Measurements from ENCODE around the gene CSDE1. TPM values are rescaled to one million over a fixed set of nuclear protein-coding genes. Genes with fewer than 3 reads are reported as not detected.

Gene CSDE1
- total RNA-seq, 2 donors from 2014 or later = 396 to 464 TPM

DNA sequence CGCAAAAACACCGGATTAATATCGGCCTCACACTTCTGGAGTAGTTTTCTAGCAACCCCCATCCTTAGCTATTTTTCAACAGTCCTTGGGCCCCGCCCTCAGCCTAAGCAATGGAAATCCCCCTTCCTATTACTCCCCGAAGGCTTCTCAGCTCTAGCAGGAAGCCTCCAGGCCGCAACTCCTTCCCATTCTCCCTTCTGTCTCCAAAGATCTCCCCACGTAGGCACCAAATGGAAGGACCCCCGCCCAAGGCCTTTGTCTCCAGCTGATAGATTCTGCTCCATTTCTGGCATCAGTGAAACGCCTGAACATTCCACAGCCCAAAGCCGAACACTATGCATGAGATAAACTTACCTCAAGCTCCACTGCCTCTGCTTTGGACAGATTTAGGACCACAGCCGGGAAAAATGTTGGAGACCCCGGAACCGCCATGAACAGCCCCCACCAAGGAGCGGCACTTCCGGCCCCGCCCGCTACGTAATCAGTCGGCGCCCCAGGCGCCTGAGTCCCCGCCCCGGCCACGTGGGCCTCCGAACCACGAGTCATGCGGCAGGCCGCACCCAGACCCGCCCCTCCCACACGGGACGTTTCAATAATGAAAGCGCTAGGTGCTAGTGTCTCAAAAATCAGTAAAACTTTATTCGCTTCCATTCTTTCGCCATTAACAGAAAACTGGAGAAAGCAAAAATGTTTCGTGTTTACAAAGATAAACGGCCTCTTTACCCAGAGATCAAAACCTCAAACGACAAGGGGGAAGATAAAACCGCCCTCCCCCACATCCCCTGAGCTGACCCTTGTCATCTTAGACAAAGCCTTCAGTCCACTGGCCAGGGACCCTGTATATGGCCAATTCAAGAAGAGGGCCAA lies 41.2 kb downstream of the CSDE1 start, which contains the start of gene NRAS:
NRAS (minus strand) TSS at position 468 of the 867 bp plus-strand sequence. CDS start 611 bp downstream, outside the sequence.
- intact Hi-C loops (cut with DNase I, micrococcal nuclease) = no loop called here
- ATAC-seq (peak; percentile 90), DNase-seq (peak; percentile 95 to 98)

DNA sequence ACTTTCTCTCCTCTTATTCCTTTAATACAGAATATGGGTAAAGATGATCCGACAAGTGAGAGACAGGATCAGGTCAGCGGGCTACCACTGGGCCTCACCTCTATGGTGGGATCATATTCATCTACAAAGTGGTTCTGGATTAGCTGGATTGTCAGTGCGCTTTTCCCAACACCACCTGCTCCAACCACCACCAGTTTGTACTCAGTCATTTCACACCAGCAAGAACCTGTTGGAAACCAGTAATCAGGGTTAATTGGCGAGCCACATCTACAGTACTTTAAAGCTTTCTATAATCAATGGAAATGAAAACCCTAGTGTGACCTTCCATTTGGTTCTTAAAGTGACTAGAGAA lies 41.9 kb downstream of the CSDE1 start:
- intact Hi-C loops (cut with DNase I, micrococcal nuclease) = no loop called here
- no peak for ATAC-seq
- DNase-seq = no peak

DNA sequence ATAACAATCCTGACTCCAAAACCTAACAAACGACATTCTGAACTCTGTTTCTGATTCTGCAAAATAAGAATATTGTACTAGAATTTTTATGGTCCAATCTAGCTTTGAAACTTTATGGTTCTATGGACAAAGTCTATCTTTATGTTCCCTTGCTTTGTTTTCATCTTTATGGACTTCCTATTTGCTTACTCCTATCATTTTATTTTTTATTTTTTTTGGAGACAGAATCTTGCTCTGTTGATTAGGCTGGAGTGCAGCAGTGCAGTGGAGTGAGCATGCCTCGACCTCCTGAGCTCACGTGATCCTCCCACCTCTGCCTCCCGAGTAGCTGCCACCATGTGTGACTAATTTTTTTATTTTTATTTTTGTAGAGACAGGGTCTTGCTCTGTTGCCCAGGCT lies 44.8 kb downstream of the CSDE1 start:
- intact Hi-C loops (cut with DNase I, micrococcal nuclease) = no loop called here
- DNase-seq (peak; percentile 31 to 33), ATAC-seq (peak; percentile 76)

DNA sequence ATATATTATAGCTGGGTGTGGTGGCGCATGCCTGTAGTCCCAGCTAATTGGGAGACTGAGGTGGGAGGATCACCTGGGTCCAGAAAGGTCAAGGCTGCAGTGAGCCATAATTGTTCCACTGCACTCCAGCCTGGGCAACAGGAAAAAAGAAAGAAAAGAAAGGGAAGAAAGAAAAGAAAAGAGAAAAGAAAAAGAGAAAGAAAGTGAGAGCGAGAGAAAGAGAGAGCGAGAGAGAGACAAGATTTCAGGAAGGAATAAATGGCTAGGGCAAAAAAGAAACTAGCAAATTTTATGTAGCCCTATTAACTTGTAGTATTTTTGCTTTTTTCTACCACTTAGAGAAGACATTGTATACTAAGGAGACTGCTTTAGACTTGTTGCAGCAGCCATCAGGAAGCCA lies 47.4 kb downstream of the CSDE1 start:
- DNase-seq = no peak
- no peak for ATAC-seq
- intact Hi-C loops (cut with DNase I, micrococcal nuclease) = no loop called here

DNA sequence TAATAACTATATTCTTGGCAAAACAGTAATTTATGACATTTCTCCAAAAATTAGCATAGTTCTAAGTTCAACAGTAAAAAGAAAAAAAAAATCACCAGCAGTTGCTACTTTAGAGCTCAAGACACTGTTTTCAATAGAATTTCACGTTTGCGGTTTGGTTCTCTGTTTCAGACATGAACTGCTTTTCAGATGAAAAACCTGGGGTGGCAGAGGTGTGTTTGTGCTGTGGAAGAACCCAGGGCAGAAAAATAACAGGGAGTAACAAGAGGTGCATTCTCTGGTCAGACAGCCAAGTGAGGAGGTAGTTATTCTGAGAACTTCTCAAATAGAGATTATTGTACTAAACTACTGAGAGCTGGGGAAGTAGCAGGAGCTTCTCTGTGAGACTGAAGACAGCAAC lies 50.2 kb downstream of the CSDE1 start:
- DNase-seq (no peak), ATAC-seq (no peak)
- intact Hi-C loops (cut with DNase I, micrococcal nuclease) = no loop called here

DNA sequence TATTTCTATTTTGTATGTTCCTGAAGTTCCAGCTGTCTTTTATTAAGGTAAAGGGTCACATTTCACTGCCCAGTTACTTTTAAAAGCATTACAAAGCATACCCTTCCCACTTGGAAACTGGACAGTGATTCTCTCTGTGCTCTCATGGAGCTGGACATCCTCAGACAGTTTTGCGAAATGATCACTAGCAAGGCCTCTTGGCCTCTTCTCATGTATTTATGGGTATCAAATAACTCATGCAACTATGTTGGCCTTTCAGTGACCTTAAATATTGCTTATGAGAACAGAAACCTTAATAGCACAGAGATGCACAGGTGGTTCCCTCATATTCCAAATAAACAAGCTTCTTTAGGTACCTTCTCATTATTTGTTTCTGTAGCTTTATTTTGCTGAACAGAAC lies 54.5 kb downstream of the CSDE1 start:
- ATAC-seq = no peak
- intact Hi-C loops (cut with DNase I, micrococcal nuclease) = no loop called here
- no peak for DNase-seq

DNA sequence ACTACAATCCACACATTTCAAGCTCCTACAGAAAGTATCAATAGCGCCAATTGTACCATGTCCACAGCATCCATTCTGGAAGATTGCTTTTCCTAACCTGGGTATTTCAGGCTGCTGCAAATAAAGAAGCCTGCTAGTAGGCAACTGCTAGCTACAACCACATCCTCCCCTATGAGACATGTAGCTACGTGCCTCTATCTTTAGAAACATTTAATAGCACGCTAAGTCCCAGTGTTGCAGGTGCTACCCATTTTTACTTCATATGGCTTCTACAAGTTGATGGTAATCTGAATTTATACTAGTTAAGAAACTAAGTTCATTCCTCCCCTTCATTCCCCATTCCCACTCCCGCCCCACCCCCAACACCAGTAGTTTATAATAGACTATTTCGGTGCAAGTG lies 55.0 kb downstream of the CSDE1 start:
- ATAC-seq (no peak), DNase-seq (no peak)
- intact Hi-C loops (cut with DNase I, micrococcal nuclease) = no loop called here

DNA sequence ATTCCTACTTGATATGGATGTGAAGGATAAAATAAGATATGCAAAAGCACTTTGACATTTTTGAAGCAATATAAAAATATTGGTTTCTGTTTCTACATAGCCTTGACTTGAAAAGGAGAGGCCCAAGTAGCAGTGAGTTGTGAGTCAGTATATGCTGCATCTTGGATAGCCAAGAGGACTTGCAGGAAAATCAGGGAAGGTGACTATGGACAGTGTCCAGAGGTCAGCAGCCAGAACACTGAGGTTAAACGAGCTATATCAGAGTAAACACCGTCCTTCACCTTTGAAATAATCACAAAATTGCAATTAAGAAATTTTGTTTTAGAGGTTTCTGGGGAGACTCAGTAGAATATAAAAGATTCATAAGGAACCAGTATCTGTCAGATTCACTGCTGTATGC lies 55.9 kb downstream of the CSDE1 start:
- no peak for ATAC-seq
- DNase-seq = no peak

DNA sequence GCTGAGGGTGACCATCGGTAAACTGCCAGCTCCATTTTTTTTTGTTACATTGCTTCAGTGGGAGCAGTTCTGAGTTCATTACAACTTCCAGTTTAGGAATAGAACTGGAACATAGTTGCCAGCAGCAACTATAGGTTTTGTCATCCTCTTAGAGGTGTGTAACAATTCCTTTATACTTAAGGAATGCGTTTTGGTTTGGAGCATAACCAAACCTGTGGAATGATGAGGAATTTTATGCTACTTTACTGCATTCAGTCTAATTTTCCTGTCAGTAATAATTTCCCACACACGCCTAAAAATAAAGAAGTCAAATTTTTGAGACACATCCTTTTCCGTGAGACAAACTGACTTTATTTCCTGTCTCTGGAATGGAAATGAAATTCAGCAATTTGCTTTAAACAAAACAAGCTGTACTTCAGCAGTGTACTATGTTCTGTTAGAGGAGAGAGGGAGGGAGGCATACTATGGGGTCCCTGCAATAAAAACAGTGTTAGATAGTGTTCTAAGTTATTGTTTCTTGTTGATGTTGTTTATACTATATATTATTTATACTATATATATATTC lies 57.7 kb downstream of the CSDE1 start:
- no peak for DNase-seq
- intact Hi-C loops (cut with DNase I, micrococcal nuclease) = no loop called here
- no peak for ATAC-seq

More for the DNA sequence above, 55.9 kb downstream of the CSDE1 start:
- intact Hi-C loops (cut with DNase I, micrococcal nuclease) = no loop called here

DNA sequence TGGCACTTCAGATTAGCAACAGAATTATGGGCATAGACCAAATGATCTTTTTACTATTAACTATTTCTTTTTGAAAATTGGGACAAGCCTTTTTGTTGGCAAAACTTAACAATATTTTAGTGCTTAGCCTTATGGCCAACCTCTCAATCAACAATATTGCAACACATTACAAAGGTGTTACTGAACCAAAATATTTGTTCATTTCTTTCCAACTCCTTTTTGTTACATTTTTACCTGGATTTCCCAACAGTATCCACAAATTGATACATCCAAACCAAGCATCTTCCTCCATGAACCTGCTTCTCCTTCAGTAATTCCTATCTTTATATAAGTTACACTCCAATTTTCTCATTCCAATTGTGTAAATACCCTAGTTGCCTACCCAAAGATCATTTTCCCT lies 61.0 kb downstream of the CSDE1 start:
- intact Hi-C loops (cut with DNase I, micrococcal nuclease) = no loop called here
- no peak for ATAC-seq
- DNase-seq = no peak

DNA sequence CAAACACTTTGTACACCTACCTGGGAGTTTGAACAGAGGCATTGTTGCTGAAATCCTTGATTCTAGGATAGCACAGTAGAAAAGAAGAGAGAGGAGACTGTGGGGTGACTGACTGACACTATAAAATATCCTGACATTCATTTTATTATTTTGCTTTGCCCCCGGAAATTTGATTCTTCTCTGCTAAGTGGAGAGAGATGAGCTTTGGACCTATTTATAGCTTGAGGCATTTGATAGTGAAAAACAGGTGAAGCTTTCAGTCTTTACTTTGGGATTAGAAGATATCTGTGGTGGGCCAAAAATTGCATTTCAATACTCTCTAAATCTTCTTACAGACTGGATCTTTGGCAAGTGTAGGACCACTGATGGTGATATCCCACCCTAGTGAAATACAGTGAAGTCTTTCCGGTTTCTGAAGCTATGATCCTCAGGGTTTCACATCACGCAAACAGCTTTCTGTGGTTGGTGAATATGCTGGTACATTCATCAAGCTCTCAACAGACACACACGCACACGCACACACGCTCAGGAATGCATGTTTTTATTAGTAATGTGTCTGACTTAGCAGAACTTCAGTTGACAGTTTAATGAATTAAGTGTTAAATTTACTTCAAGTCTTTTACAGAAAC lies 62.2 kb downstream of the CSDE1 start, which contains the start of gene AMPD1:
AMPD1 (minus strand) TSS at position 117 of the 629 bp plus-strand sequence; CDS start at position 42, 75 bp downstream.
- intact Hi-C loops (cut with DNase I, micrococcal nuclease) = no loop called here
- no peak for DNase-seq
- ATAC-seq = no peak

DNA sequence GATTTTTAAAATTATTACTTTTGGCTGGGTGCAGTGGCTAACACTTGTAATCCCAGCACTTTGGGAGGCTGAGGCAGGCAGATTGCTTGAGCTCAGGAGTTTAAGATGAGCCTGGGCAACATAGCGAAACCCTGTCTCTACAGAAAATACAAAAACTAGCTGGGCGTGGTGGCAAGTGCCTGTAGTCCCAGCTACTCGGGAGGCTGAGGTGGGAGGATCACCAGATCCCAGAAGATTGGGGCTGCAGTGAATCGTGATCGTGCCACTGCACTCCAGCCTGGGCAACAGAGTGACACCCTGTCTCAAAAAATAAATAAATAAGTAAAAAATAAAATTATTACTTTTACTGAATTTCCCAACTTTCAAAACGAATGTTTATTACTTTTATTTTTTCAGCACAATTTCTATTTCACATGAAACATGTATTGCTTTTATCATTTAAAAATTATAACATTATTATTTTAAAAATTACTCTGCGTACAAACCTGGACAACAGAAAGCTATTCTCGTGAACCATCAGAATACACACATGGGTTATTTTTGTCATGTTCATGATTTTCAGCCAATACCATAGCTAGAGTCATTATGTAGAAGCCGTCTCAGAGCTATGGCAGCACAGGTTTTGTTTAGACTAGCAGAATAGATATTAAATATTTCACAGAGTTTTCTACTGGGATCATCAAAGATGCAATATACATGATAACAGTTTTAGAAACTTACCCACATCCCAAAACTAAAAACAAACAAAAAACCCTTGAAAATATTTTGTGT lies 63.1 kb downstream of the CSDE1 start:
- no peak for DNase-seq
- ATAC-seq = no peak
- intact Hi-C loops (cut with DNase I, micrococcal nuclease) = no loop called here

DNA sequence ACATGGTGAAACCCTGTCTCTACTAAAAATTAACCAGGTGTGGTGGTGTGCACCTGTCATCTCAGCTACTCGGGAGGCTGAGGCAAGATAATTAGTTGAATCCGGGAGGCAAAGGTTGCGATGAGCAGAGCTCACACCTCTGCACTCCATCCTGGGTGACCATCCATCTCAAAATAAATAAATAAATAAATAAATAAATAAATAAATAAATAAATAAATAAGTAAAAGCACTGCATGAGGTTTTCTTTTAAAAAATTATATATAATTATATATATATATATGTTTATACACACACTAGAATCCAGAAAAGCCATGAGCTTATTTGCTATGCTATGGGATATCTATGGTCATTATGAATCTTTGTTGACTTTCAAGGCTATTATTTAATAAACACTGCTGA lies 64.8 kb downstream of the CSDE1 start:
- no peak for DNase-seq
- no peak for ATAC-seq
- intact Hi-C loops (cut with DNase I, micrococcal nuclease) = no loop called here

DNA sequence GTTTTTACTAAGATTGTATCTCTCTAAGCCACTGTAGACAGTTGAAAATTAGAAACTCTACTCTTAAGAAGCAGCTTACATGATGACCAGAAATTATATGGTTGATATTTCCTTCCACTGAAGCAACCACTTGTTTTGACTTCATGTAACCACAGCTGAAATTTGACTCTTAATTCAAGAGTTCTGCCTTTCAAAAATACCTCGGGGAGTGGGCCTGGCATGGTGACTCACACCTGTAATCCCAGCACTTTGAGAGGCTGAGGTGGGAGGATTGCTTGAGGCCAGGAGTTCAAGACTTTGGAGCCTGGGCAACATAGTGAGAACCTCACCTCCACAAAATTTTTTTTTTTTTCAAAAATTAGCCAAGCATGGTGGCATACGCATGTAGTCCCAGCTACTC lies 66.7 kb downstream of the CSDE1 start:
- ATAC-seq (no peak), DNase-seq (no peak)
- intact Hi-C loops (cut with DNase I, micrococcal nuclease) = no loop called here

DNA sequence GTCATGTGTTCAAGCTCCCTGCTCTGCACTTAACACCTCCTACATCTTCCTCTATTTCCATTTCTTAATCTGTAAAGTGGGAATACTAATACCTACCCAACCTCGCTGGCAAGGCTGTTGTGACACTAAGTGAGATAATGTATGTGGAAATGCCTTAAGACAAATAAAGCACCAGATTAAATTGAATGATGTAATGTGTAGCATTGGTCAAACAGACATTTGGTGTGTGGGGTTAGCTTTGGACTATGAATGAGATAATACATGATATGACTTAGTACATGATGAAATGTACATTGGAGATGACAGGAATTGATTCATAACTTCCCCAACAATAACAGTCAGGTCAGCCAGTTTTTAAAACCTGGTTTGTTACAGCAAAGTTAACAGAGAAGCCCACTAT lies 67.6 kb downstream of the CSDE1 start:
- no peak for ATAC-seq
- intact Hi-C loops (cut with DNase I, micrococcal nuclease) = no loop called here
- no peak for DNase-seq

DNA sequence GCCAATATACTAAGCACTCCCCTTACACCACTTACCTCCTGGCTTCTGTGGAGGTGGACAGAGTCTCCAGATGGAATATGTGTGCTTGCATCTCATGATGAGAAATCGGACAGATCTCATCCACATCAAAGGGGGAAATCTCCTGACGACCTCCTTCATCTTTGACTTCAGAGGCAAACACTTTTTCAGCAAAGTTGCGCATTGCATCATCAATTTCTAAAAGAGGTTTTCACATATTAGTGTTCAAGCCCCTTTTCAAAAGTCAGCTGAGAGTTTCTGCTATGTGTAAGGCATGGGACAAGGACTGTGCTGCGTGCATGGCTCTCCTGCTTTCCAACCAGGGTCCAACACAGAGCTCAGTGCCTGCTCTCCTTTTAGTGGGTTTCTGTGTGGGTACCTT lies 69.3 kb downstream of the CSDE1 start:
- ATAC-seq (no peak), DNase-seq (no peak)
- intact Hi-C loops (cut with DNase I, micrococcal nuclease) = no loop called here

DNA sequence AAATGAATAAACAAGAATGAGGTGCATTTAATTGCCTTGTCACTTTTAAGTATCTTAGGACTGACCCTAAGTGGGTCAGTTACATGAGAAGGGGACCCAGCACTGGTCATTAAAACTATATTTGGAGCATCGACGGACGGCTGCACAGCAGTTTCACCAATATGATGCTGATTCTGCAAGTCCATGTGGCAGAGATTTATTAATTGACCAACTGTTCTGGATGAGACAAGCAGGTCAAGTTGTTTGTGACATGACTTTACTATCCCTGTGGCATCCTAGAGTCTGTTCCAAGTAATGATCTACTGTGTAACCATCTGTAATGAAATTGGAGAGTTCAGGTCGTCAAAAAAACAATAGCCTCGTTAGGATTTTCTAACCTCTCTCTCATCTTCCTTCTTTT lies 71.9 kb downstream of the CSDE1 start:
- DNase-seq (no peak), ATAC-seq (no peak)
- intact Hi-C loops (cut with DNase I, micrococcal nuclease) = no loop called here

DNA sequence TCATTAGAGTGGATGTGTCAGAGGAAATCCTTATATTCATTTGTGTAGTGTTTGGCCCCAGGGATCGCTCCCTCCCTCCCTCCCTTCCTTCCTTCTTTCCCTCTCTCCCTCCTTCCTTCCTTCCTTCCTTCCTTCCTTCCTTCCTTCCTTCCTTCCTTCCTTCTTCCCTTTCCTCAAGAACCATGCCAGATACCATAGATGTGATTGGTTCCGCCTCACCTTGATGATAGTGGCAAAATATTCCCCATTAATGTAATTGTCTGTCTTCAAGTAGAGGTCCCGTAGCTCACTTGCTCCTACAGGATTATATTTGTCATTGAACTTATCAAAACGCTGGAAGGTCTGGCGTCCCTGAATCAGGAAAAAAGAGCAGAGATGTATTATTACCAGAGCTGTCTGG lies 80.1 kb downstream of the CSDE1 start:
- intact Hi-C loops (cut with DNase I, micrococcal nuclease) = no loop called here
- DNase-seq (no peak), ATAC-seq (no peak)

DNA sequence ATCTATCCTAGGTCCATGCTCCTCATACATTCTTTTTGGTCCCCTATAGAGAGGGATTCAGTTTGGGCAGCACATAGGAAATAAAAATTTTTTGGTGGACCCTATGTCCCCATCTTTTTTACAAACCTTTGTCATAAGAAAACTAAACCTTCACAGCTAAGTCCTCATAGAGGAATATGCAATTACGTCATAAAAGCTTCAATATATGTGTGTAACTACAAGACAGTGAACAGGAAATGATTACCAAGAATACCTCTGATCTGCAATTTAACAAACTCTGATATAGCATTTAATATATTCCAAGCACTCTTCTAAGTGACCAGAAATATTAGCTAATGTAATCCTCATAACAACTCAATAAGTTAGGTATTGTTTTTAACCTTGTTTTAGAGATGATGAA lies 81.7 kb downstream of the CSDE1 start:
- no peak for ATAC-seq

DNA sequence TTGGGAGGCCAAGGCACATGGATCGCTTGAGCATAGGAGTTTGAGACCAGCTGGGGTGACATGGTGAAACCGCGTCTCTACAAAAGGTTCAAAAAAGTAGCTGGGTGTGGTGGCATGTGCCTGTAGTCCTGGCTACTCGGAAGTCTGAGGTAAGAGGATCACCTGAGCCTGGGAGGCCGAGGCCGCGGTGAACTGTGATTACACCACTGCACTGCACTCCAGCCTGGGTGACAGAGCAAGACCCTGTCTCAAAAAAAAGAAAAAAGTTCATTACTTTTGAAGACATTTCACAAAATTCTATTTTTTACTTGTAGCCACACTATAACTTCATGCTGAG lies 85.9 kb downstream of the CSDE1 start:
- intact Hi-C loops (cut with DNase I, micrococcal nuclease) = no loop called here
- peak in 1 of 2 donors; percentile 15 for DNase-seq
- no peak for ATAC-seq

More for the DNA sequence above, 81.7 kb downstream of the CSDE1 start:
- intact Hi-C loops (cut with DNase I, micrococcal nuclease) = no loop called here
- no peak for DNase-seq
